Left ventricle myocardium inferior (tissue), 1 donor: Measurements from ENCODE around the gene CTBS. TPM values are rescaled to one million over a fixed set of nuclear protein-coding genes. Genes with fewer than 3 reads are reported as not detected.

Experiments used
- DNase-seq: peaks from one replicate; pipeline ENCODE4 v3.0.0-alpha.2; 2020
- H3K27ac ChIP-seq: fragments of 200-600 bp; replicated peaks from 2 replicates; pipeline ENCODE4 v1.8.0; 2021
- H3K27me3 ChIP-seq: fragments of 200-600 bp; 2 replicates; pipeline ENCODE4 v1.8.0; 2021; ENCODE audit warnings: low read depth
- H3K36me3 ChIP-seq: fragments of 200-600 bp; 2 replicates; pipeline ENCODE4 v1.8.0; 2021
- H3K4me1 ChIP-seq: fragments of 200-600 bp; 2 replicates; pipeline ENCODE4 v1.8.0; 2021
- H3K4me3 ChIP-seq: fragments of 200-600 bp; 2 replicates; pipeline ENCODE4 v1.8.0; 2021; ENCODE audit warnings: mild to moderate bottlenecking, moderate library complexity
- H3K9me3 ChIP-seq: fragments of 200-600 bp; replicated peaks from 2 replicates; pipeline ENCODE4 v1.8.0; 2021
- intact Hi-C: fragments of 100-400 bp; cut with micrococcal nuclease; formaldehyde crosslinking; loops from one replicate; pipeline ENCODE4 v1.11.0; 2022
- total RNA-seq: library from RNA; stranded (reverse); fragmentation: NEBNext Ultra II Directional; extraction: Animal tissue kit (Norgen Biotek cat#: 25700); gene quantifications from one replicate; pipeline ENCODE4 v1.2.1, GENCODE V29; 2021
- TF ChIP-seq, protein P1 (sequence below): fragments of 200-600 bp; IDR thresholded peaks from 2 replicates; pipeline ENCODE4 v1.8.0; 2021; ENCODE audit warnings: antibody characterized with exemption, mild to moderate bottlenecking, borderline replicate concordance
- donor health status: DM: no; HTN: yes; CAD: no; lungs with severe emphysema.

Gene CTBS
- total RNA-seq, 1 donor from 2014 or later: 6.2 TPM

DNA sequence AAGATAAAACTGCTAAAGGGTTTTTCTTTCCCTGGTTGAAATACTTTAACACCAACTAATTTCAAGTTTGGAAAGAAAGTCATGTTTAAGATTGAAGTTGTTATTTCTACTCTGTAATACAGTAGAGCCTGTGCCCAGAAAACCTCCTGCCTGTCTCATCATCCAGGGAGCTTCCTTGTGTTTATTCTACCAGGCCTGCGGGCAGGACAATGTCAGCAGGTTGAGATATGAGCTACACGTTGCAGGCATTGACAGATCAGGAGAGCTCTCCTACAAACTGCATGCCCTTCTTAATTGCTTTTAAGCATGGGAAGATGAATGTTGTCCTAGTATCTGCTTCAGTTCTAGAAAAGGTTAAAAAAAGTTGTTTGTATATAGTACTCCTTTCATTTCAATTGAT is 43.1 kb upstream of the CTBS start:
- Histone ChIP-seq H3K27ac (no peak overlapping the region), H3K4me3 (no peak overlapping the region), H3K4me1 (peaks cover 22% of the 10 kb centered on the region), H3K9me3 (no peaks in the 10 kb centered on the region), H3K36me3 (no peaks in the 10 kb centered on the region), H3K27me3 (no peaks in the 10 kb centered on the region)
- intact Hi-C loops: no loop called here
- TF ChIP-seq, protein P1, sequence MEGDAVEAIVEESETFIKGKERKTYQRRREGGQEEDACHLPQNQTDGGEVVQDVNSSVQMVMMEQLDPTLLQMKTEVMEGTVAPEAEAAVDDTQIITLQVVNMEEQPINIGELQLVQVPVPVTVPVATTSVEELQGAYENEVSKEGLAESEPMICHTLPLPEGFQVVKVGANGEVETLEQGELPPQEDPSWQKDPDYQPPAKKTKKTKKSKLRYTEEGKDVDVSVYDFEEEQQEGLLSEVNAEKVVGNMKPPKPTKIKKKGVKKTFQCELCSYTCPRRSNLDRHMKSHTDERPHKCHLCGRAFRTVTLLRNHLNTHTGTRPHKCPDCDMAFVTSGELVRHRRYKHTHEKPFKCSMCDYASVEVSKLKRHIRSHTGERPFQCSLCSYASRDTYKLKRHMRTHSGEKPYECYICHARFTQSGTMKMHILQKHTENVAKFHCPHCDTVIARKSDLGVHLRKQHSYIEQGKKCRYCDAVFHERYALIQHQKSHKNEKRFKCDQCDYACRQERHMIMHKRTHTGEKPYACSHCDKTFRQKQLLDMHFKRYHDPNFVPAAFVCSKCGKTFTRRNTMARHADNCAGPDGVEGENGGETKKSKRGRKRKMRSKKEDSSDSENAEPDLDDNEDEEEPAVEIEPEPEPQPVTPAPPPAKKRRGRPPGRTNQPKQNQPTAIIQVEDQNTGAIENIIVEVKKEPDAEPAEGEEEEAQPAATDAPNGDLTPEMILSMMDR: no peak
- DNase-seq: no peak

DNA sequence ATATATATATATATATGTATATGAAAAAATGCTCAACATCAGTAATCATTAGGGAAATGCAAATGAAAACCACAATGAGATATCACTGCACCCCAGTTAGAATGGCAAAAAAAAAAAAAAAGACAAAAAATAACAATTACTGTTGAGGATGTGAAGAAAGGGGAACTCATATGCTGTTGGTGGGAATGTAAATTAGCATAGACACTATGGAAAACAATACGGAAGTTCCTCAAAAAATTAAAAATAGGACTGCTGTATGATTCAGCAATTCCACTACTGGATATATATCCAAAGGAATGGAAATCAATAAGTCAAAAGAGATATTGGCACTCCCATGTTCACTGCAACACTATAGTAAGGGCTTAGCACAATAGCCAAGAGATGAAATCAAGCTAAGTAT is 41.5 kb upstream of the CTBS start:
- Histone ChIP-seq H3K27ac (no peak overlapping the region), H3K36me3 (no peaks in the 10 kb centered on the region), H3K4me3 (no peak overlapping the region), H3K27me3 (no peaks in the 10 kb centered on the region), H3K4me1 (peaks cover 19% of the 10 kb centered on the region), H3K9me3 (no peaks in the 10 kb centered on the region)
- TF ChIP-seq, protein P1: no peak
- intact Hi-C loops: no loop called here
- no peak for DNase-seq

DNA sequence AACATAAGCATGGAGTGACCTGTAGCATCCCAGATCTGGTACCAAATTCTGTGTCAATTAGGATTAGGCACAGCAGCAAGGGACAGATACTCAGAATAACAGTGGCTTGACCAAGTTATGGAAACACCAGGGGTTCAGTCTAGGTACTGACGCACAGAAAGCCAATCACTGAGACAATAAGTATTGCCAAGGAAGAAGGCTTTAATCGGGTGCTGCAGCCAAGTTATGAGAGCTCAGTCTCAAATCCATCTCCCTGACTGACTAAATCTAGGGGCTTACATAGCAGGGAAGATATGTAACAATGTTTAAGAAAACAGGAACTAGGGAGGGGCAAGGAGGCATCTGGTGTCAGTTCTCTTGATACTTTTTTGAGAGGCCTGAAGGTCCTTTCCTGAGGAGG is 39.6 kb upstream of the CTBS start:
- H3K27me3 ChIP-seq: no peaks in the 10 kb centered on the region
- no peaks in the 10 kb centered on the region for H3K36me3 ChIP-seq
- intact Hi-C loops: no loop called here
- H3K4me1 ChIP-seq: peaks cover under 1% of the 10 kb centered on the region
- H3K9me3 ChIP-seq: no peaks in the 10 kb centered on the region
- H3K4me3 ChIP-seq: no peak overlapping the region
- TF ChIP-seq, protein P1: no peak
- no peak for DNase-seq
- no peak overlapping the region for H3K27ac ChIP-seq

DNA sequence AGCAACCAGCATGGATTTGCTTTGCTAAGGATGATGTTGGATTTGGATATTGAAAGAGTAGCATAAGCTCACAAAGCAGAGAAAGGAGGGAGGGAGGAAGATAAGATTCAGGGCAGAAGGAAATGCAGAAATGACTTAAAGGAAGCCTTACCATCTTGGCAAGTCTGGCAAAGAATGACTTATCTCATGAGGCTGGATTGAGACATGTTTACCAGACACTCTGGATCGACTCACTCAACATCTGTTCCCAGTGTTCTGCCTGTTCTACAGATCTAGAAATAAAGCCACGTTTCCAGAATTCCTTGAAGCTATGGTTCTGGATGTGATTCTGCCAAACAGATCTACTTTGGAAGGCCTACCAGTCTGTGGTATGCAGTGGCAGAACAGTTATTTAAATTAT is 38.8 kb upstream of the CTBS start:
- TF ChIP-seq, protein P1: no peak
- Histone ChIP-seq H3K36me3 (no peaks in the 10 kb centered on the region), H3K9me3 (no peaks in the 10 kb centered on the region), H3K27me3 (no peaks in the 10 kb centered on the region), H3K4me3 (no peak overlapping the region), H3K27ac (no peak overlapping the region), H3K4me1 (no peaks in the 10 kb centered on the region)
- intact Hi-C loops: no loop called here
- no peak for DNase-seq

DNA sequence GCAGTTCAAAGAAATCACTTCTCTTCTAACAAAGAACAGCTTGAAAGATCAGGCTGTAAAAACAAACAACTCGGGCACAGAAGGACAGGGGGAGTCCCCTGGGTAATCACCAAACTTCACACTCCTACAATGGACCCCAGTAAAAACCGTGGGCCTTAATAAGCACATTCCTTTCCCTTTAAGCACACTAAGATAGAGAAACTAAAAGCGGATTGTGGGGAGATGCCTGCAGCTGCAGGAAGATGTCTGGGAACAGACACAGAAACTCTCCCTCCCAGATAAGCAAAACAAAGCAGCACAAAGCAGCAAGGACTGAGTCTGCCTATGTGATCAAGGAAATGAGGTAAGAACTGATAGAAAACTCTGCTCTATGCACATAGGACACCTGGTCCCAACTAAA is 37.6 kb upstream of the CTBS start:
- Histone ChIP-seq H3K36me3 (no peaks in the 10 kb centered on the region), H3K4me1 (no peaks in the 10 kb centered on the region), H3K9me3 (no peaks in the 10 kb centered on the region), H3K27me3 (no peaks in the 10 kb centered on the region), H3K4me3 (no peak overlapping the region), H3K27ac (no peak overlapping the region)
- TF ChIP-seq, protein P1: no peak
- no peak for DNase-seq
- intact Hi-C loops: no loop called here

DNA sequence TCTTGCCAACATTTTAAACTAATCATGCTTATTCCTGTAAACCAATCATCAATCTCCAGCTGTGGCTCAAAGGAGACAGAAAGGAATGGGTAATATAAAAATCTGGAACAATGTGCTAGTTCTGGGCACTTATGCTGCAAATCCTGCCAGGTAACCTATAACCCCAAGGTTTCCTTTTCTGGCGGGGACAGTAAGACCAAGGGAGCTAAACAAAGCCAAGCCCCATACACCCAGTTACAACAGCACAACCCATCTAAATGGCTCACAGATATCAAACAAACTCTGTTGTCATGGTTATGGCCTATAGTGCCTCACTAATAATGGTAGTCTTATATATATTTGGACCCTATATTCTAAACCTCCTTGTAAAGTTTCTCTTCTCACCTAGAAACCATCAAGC is 36.9 kb upstream of the CTBS start:
- Histone ChIP-seq H3K27me3 (no peaks in the 10 kb centered on the region), H3K9me3 (no peaks in the 10 kb centered on the region), H3K27ac (no peak overlapping the region), H3K4me1 (no peaks in the 10 kb centered on the region), H3K36me3 (no peaks in the 10 kb centered on the region), H3K4me3 (no peak overlapping the region)
- intact Hi-C loops: no loop called here
- no peak for DNase-seq
- TF ChIP-seq, protein P1: no peak
